ENCODE data around the gene ZIC4. TPM values are rescaled to one million over a fixed set of nuclear protein-coding genes. Genes with fewer than 3 reads are reported as not detected.
A peak's percentile ranks its signal among the peaks of the same experiment; 100 is the strongest.

The ZIC4 gene
- total and polyA plus RNA-seq, 2 donors (not counting 1 experiment from before 2014, with no cell fraction given), result not detected

DNA sequence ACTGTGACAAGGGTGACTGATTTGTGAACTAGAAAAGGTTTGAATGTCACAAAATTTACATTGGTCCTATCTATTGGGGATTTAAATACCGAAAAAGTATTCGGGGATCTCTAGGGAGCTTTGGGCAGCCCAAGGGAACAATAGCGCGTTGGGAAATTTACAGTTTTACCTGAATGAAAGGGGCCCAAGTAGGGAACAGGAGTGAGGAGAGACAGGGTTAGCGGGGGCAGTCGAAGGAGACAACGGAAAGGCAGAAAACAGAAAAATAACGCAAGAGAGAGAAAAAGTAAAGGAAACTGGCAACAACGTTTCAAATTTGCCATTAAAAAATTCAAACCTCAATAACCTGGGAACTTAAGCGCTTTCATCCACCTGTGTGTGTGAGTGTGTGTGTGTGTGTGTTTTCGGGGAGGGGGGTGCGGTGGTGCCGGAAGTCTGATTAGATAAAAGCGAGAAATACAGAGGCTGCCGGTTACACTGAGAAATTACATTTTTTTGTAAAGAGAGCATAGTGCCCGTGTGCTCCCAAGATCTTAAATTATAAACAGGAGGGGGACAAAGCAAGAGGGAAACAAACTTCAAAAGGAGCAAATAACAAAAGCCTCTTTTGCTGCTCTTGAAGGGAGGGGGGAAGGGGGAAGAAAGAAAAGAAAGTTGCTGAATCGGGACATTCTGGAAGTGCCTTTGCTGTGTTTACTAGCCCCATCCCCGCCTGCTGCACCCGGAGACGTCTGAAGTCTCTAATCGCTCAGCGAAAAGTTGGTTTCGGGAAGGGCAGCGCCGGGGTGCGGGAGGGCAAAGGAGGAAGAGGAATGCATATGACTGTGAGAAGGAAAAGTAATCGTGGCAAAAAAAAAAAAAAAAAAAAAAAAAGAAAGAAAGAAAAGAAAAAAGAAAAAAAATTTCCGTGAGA is 2.1 kb upstream of the ZIC4 start:
- H4K20me1 ChIP-seq (ENCODE audit: control insufficient read depth, extremely low read depth, insufficient read depth, low read length), result peaks cover 2% of the 10 kb centered on the region
- H3K4me2 ChIP-seq (ENCODE audit: extremely low read depth, insufficient read depth, low read length), result no peak overlapping the region
- H3K9me3 ChIP-seq (ENCODE audit: control insufficient read depth, insufficient read depth, low read depth, low read length), result no peaks in the 10 kb centered on the region
- H3K36me3 ChIP-seq (ENCODE audit: control insufficient read depth, insufficient read depth, low read length), result no peaks in the 10 kb centered on the region
- no peak overlapping the region for H3K4me3 ChIP-seq (replicated peaks in 1 of 4; ENCODE audit: control extremely low read depth in 1 of 4, insufficient read depth in 1 of 4, low read depth in 3 of 4, low read length in 4 of 4)
- no peak overlapping the region for H3K27ac ChIP-seq (ENCODE audit: insufficient read depth, low read length)
- H3K4me1 ChIP-seq (ENCODE audit: control insufficient read depth, extremely low read depth, insufficient read depth, low read length), result peaks cover 4% of the 10 kb centered on the region
- H3K27me3 ChIP-seq (ENCODE audit: control insufficient read depth, insufficient read depth, low read length), result peaks cover 93% of the 10 kb centered on the region
- H3K9ac ChIP-seq (ENCODE audit: insufficient read depth, low read length), result no peak overlapping the region
- TF ChIP-seq EZH2 (IDR thresholded peaks at IDR 0.05; ENCODE audit: low read length, missing control alignments), result no peak
- TF ChIP-seq, protein P1, sequence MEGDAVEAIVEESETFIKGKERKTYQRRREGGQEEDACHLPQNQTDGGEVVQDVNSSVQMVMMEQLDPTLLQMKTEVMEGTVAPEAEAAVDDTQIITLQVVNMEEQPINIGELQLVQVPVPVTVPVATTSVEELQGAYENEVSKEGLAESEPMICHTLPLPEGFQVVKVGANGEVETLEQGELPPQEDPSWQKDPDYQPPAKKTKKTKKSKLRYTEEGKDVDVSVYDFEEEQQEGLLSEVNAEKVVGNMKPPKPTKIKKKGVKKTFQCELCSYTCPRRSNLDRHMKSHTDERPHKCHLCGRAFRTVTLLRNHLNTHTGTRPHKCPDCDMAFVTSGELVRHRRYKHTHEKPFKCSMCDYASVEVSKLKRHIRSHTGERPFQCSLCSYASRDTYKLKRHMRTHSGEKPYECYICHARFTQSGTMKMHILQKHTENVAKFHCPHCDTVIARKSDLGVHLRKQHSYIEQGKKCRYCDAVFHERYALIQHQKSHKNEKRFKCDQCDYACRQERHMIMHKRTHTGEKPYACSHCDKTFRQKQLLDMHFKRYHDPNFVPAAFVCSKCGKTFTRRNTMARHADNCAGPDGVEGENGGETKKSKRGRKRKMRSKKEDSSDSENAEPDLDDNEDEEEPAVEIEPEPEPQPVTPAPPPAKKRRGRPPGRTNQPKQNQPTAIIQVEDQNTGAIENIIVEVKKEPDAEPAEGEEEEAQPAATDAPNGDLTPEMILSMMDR (conservative IDR thresholded peaks at IDR 0.05 in 1 of 2, IDR thresholded peaks at IDR 0.05 in 1 of 2; ENCODE audit: low read depth in 1 of 2, low read length in 2 of 2), result no peak
- no peak overlapping the region for H2AFZ ChIP-seq (ENCODE audit: low read length)
- H3K79me2 ChIP-seq (ENCODE audit: control insufficient read depth, insufficient read depth, low read length), result no peaks in the 10 kb centered on the region
- no peak for DNase-seq (ENCODE audit: low read depth in 2 of 2)

DNA sequence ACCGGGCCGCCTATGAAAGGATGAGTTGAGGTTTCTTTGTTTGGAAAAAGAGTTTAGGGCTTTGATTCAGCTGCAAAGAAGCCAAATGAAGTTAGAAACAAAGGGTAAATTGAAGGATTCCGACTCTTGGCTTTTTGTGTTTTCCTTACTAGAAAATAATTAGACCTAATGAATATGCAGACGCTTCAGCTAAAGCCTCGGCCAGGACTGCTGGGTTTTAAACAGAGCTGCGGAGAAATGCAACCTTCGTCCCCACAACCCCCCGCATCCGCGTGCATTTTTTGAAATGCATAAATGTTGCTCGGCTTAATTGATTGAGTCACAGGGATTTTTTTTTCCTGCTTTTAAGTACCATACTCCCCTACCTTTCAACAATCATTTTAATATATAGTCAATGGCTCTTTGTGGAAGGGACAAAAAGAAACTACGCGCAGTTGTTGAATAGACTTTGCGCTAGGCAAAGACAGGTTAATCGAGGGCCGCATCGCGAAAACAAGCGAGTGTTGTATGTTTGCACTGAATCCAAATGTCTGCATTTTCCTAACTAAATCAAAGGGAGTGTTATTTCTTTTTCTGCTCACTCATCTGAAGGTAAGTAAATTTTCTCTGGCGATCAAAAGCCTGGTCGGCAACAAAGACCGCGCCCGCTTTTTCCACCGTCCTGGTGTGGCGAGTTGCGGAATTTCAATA is 1.3 kb upstream of the ZIC4 start:
- no peak overlapping the region for H3K4me3 ChIP-seq (replicated peaks in 1 of 4; ENCODE audit: control extremely low read depth in 1 of 4, insufficient read depth in 1 of 4, low read depth in 3 of 4, low read length in 4 of 4)
- no peaks in the 10 kb centered on the region for H3K79me2 ChIP-seq (ENCODE audit: control insufficient read depth, insufficient read depth, low read length)

DNA sequence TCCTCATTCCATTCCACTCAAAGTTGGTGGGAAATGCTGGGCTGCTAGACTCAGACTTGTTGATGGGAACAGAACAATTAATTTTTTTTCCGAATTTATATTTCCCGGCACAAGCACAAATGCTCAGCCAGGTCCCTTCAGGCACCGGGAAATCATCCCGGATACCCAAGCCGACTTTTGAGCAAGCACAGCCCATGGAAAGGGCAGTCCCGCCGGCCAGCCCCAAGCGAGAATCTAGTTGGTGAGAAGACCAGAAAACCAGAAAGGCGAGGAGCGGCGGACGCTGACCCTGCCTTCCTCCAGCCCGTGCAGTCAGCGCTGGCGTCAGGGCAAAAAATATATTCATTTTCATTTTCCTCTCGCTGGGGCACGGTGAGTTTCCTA is 763 bp upstream of the ZIC4 start:
- Histone ChIP-seq H3K4me3 (replicated peaks in 1 of 4; ENCODE audit: control extremely low read depth in 1 of 4, insufficient read depth in 1 of 4, low read depth in 3 of 4, low read length in 4 of 4) (no peak overlapping the region), H3K4me2 (ENCODE audit: extremely low read depth, insufficient read depth, low read length) (no peak overlapping the region), H3K27ac (ENCODE audit: insufficient read depth, low read length) (no peak overlapping the region), H3K79me2 (ENCODE audit: control insufficient read depth, insufficient read depth, low read length) (no peaks in the 10 kb centered on the region), H2AFZ (ENCODE audit: low read length) (no peak overlapping the region), H3K27me3 (ENCODE audit: control insufficient read depth, insufficient read depth, low read length) (peaks cover 82% of the 10 kb centered on the region), H3K36me3 (ENCODE audit: control insufficient read depth, insufficient read depth, low read length) (no peaks in the 10 kb centered on the region), H3K9ac (ENCODE audit: insufficient read depth, low read length) (no peak overlapping the region), H3K9me3 (ENCODE audit: control insufficient read depth, insufficient read depth, low read depth, low read length) (no peaks in the 10 kb centered on the region), H3K4me1 (ENCODE audit: control insufficient read depth, extremely low read depth, insufficient read depth, low read length) (peaks cover 4% of the 10 kb centered on the region), H4K20me1 (ENCODE audit: control insufficient read depth, extremely low read depth, insufficient read depth, low read length) (peaks cover 2% of the 10 kb centered on the region)
- DNase-seq (ENCODE audit: low read depth in 2 of 2), result no peak
- peak; percentile 11 for TF ChIP-seq EZH2 (IDR thresholded peaks at IDR 0.05; ENCODE audit: low read length, missing control alignments)
- TF ChIP-seq, protein P1 (conservative IDR thresholded peaks at IDR 0.05 in 1 of 2, IDR thresholded peaks at IDR 0.05 in 1 of 2; ENCODE audit: low read depth in 1 of 2, low read length in 2 of 2), result no peak

More for the DNA sequence above, 1.3 kb upstream of the ZIC4 start:
- no peak overlapping the region for H3K9ac ChIP-seq (ENCODE audit: insufficient read depth, low read length)
- H3K27ac ChIP-seq (ENCODE audit: insufficient read depth, low read length), result no peak overlapping the region
- no peaks in the 10 kb centered on the region for H3K9me3 ChIP-seq (ENCODE audit: control insufficient read depth, insufficient read depth, low read depth, low read length)
- peaks cover 85% of the 10 kb centered on the region for H3K27me3 ChIP-seq (ENCODE audit: control insufficient read depth, insufficient read depth, low read length)
- peaks cover 2% of the 10 kb centered on the region for H4K20me1 ChIP-seq (ENCODE audit: control insufficient read depth, extremely low read depth, insufficient read depth, low read length)
- H3K36me3 ChIP-seq (ENCODE audit: control insufficient read depth, insufficient read depth, low read length), result no peaks in the 10 kb centered on the region
- H2AFZ ChIP-seq (ENCODE audit: low read length), result no peak overlapping the region
- H3K4me1 ChIP-seq (ENCODE audit: control insufficient read depth, extremely low read depth, insufficient read depth, low read length), result peaks cover 4% of the 10 kb centered on the region
- TF ChIP-seq EZH2 (IDR thresholded peaks at IDR 0.05; ENCODE audit: low read length, missing control alignments), result peak; percentile 30
- TF ChIP-seq, protein P1 (conservative IDR thresholded peaks at IDR 0.05 in 1 of 2, IDR thresholded peaks at IDR 0.05 in 1 of 2; ENCODE audit: low read depth in 1 of 2, low read length in 2 of 2), result no peak
- DNase-seq (ENCODE audit: low read depth in 2 of 2), result no peak
- H3K4me2 ChIP-seq (ENCODE audit: extremely low read depth, insufficient read depth, low read length), result no peak overlapping the region
